ENCODE data around the gene DTX3. TPM values are rescaled to one million over a fixed set of nuclear protein-coding genes. Genes with fewer than 3 reads are reported as not detected.

DTX3 gene
- total RNA-seq, 1 donor from 2014 or later, result 43.7 TPM

GRCh38 chr12:57571926-57572762 lies 32.5 kb upstream of the DTX3 start:
- TF ChIP-seq CTCF (IDR thresholded peaks at IDR 0.05; ENCODE audit: unreplicated experiment), result no peak
- no peaks in the 10 kb centered on the region for H3K4me1 Mint-ChIP-seq (ENCODE audit: unreplicated experiment)
- peaks cover 7% of the 10 kb centered on the region for H3K27me3 Mint-ChIP-seq (ENCODE audit: unreplicated experiment)
- no peak overlapping the region for H3K27ac Mint-ChIP-seq (ENCODE audit: unreplicated experiment)
- no peaks in the 10 kb centered on the region for H3K9me3 Mint-ChIP-seq (ENCODE audit: unreplicated experiment)
- no peak for DNase-seq (ENCODE audit: low spot score)
- H3K4me3 Mint-ChIP-seq (ENCODE audit: unreplicated experiment), result no peak overlapping the region
- H3K36me3 Mint-ChIP-seq (ENCODE audit: low read depth, unreplicated experiment), result no peaks in the 10 kb centered on the region

GRCh38 chr12:57574795-57575194 lies 29.8 kb upstream of the DTX3 start:
- Mint-ChIP-seq H3K4me3 (ENCODE audit: unreplicated experiment) (no peak overlapping the region), H3K27ac (ENCODE audit: unreplicated experiment) (no peak overlapping the region), H3K4me1 (ENCODE audit: unreplicated experiment) (no peaks in the 10 kb centered on the region), H3K27me3 (ENCODE audit: unreplicated experiment) (peaks cover 9% of the 10 kb centered on the region), H3K36me3 (ENCODE audit: low read depth, unreplicated experiment) (no peaks in the 10 kb centered on the region), H3K9me3 (ENCODE audit: unreplicated experiment) (no peaks in the 10 kb centered on the region)
- no peak for TF ChIP-seq CTCF (IDR thresholded peaks at IDR 0.05; ENCODE audit: unreplicated experiment)
- DNase-seq (ENCODE audit: low spot score), result no peak

- Mint-ChIP-seq H3K9me3 (ENCODE audit: unreplicated experiment) (no peaks in the 10 kb centered on the region), H3K4me1 (ENCODE audit: unreplicated experiment) (peaks cover 2% of the 10 kb centered on the region), H3K27me3 (ENCODE audit: unreplicated experiment) (peaks cover 14% of the 10 kb centered on the region), H3K4me3 (ENCODE audit: unreplicated experiment) (no peak overlapping the region), H3K36me3 (ENCODE audit: low read depth, unreplicated experiment) (no peaks in the 10 kb centered on the region), H3K27ac (ENCODE audit: unreplicated experiment) (no peak overlapping the region)
- DNase-seq (ENCODE audit: low spot score), result no peak
- no peak for TF ChIP-seq CTCF (IDR thresholded peaks at IDR 0.05; ENCODE audit: unreplicated experiment)
Observed at GRCh38 chr12:57575771-57576612, 28.6 kb upstream of the DTX3 start.

- no peak overlapping the region for H3K4me3 Mint-ChIP-seq (ENCODE audit: unreplicated experiment)
- H3K36me3 Mint-ChIP-seq (ENCODE audit: low read depth, unreplicated experiment), result no peaks in the 10 kb centered on the region
- DNase-seq (ENCODE audit: low spot score), result no peak
- peaks cover 2% of the 10 kb centered on the region for H3K4me1 Mint-ChIP-seq (ENCODE audit: unreplicated experiment)
- peaks cover 14% of the 10 kb centered on the region for H3K27me3 Mint-ChIP-seq (ENCODE audit: unreplicated experiment)
- H3K27ac Mint-ChIP-seq (ENCODE audit: unreplicated experiment), result no peak overlapping the region
- H3K9me3 Mint-ChIP-seq (ENCODE audit: unreplicated experiment), result no peaks in the 10 kb centered on the region
- TF ChIP-seq CTCF (IDR thresholded peaks at IDR 0.05; ENCODE audit: unreplicated experiment), result no peak
Observed at GRCh38 chr12:57576613-57577160, 27.9 kb upstream of the DTX3 start.
